ENCODE data around the gene ATP5F1D. TPM values are rescaled to one million over a fixed set of nuclear protein-coding genes. Genes with fewer than 3 reads are reported as not detected.

Gene ATP5F1D
- total RNA-seq, 1 experiment from 2014 or later: 179 TPM

DNA sequence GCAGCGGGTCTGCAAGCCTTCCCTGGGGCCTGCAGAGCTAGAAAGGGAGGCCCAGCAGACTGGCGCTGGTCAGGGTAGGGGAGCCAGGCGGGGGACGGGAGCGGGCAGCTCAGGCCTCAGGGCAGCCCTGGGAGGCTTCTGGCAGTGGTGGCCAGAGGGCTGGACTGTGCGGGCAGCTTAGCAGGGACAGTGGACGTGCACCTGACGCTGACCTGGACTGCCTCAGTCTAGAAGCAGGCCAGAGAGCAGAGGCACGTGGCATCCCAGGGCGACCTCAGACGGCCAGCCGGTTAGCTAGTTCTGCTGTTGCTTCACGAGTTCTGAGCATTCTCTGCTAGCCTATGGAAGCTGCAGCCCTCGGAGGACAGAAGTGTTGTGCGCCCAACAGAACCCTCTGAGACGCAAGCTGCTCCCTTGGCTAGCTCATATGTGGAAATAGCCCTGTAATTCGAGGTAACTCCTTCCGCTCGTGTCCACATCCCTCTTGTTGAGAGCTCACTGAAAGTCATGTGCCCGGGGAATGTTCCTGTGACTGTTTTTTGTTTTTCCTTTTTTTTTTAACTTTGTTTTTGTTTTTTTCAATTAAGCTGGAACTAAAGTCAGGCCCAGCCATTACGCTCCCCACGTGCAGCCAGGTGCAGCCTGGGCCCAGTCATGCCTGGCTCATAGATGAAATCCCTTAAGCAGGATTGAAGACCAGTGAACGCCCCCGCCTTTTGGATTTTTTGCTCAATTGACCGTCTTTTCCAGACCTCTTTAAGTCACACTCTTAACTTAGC is 31.9 kb downstream of the ATP5F1D start:
- H4K8ac ChIP-seq (replicated peaks; ENCODE audit: insufficient read length, low read depth, low read length): no peak overlapping the region
- H3K4me2 ChIP-seq (ENCODE audit: insufficient read depth, insufficient read length, low read length): peak overlapping the region; percentile 2
- no peaks in the 10 kb centered on the region for H3K9me3 ChIP-seq (ENCODE audit: control insufficient read depth, low read depth, low read length)
- no peak overlapping the region for H3K27ac ChIP-seq (ENCODE audit: insufficient read length, low read depth, low read length)
- H3K18ac ChIP-seq (ENCODE audit: insufficient read length, low read depth, low read length): no peak overlapping the region
- peaks cover 9% of the 10 kb centered on the region for H3K79me1 ChIP-seq (ENCODE audit: insufficient read depth, low read depth, low read length, poor library complexity, severe bottlenecking)
- H2BK20ac ChIP-seq (ENCODE audit: low read depth, low read length, poor library complexity, severe bottlenecking): no peak overlapping the region
- H3K14ac ChIP-seq (ENCODE audit: insufficient read depth, low read length): no peak overlapping the region
- no peak overlapping the region for H4K91ac ChIP-seq (ENCODE audit: insufficient read length, low read depth, low read length)
- DNase-seq: no peak
- H3K23ac ChIP-seq (ENCODE audit: insufficient read length, low read depth, low read length): no peak overlapping the region
- no CpG with 5 or more reads among the region's 25 CpGs for WGBS (ENCODE audit: extremely low coverage, insufficient read length, low lambda C conversion rate)
- H3K56ac ChIP-seq (ENCODE audit: insufficient read length, low read depth, low read length): no peak overlapping the region
- H3K4me1 ChIP-seq (ENCODE audit: insufficient read depth, low read length): no peaks in the 10 kb centered on the region; the same call in 1 of the 2 replicates
- H3K79me2 ChIP-seq (ENCODE audit: insufficient read depth, low read length): peaks cover 4% of the 10 kb centered on the region; the same call in 1 of the 2 replicates
- H2BK5ac ChIP-seq (ENCODE audit: insufficient read length, low read length): no peak overlapping the region
- H2AK5ac ChIP-seq (ENCODE audit: insufficient read length, low read length): no peak overlapping the region
- peaks cover 3% of the 10 kb centered on the region for H3K27me3 Mint-ChIP-seq (ENCODE audit: low read depth)
- H3K27ac Mint-ChIP-seq: peak overlapping the region; percentile 86 to 96 (median 93); a peak in 5 of 7 replicates
- H3K36me3 Mint-ChIP-seq (ENCODE audit: insufficient read depth in 1 of 3, low read depth in 3 of 3): peaks cover 36 to 65% (median 54%) of the 10 kb centered on the region in 3 experiments
- TF ChIP-seq, protein P1, sequence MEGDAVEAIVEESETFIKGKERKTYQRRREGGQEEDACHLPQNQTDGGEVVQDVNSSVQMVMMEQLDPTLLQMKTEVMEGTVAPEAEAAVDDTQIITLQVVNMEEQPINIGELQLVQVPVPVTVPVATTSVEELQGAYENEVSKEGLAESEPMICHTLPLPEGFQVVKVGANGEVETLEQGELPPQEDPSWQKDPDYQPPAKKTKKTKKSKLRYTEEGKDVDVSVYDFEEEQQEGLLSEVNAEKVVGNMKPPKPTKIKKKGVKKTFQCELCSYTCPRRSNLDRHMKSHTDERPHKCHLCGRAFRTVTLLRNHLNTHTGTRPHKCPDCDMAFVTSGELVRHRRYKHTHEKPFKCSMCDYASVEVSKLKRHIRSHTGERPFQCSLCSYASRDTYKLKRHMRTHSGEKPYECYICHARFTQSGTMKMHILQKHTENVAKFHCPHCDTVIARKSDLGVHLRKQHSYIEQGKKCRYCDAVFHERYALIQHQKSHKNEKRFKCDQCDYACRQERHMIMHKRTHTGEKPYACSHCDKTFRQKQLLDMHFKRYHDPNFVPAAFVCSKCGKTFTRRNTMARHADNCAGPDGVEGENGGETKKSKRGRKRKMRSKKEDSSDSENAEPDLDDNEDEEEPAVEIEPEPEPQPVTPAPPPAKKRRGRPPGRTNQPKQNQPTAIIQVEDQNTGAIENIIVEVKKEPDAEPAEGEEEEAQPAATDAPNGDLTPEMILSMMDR (conservative IDR thresholded peaks at IDR 0.05): no peak
- no peaks in the 10 kb centered on the region for H3K27me3 ChIP-seq (ENCODE audit: insufficient read depth, low read length)
- H2AFZ ChIP-seq (ENCODE audit: low read length): no peak overlapping the region
- peaks cover 16% of the 10 kb centered on the region for H3K23me2 ChIP-seq (ENCODE audit: insufficient read length, low read depth, low read length, poor library complexity, severe bottlenecking)
- H2BK120ac ChIP-seq (ENCODE audit: low read depth, low read length, poor library complexity, severe bottlenecking): no peak overlapping the region
- no peak overlapping the region for H3K4ac ChIP-seq (ENCODE audit: low read depth, low read length)
- no peak overlapping the region for H2BK15ac ChIP-seq (ENCODE audit: low read depth, low read length)
- H4K5ac ChIP-seq (ENCODE audit: insufficient read length, low read depth, low read length): no peak overlapping the region
- peaks cover 41 to 49% of the 10 kb centered on the region in 2 experiments for H3K4me1 Mint-ChIP-seq
- H3T11ph ChIP-seq (ENCODE audit: low read length): no peak overlapping the region
- no peaks in the 10 kb centered on the region for H4K20me1 ChIP-seq (ENCODE audit: control insufficient read depth, insufficient read depth, insufficient read length)
- no peak overlapping the region for H2BK12ac ChIP-seq (ENCODE audit: insufficient read length, low read depth, low read length)
- H3K9ac ChIP-seq (ENCODE audit: extremely low read depth, insufficient read length, low read length): no peak overlapping the region
- H3K9me3 Mint-ChIP-seq: no peaks in the 10 kb centered on the region
- peak overlapping the region; percentile 30 to 40 for H3K4me3 Mint-ChIP-seq

Measured in H9 (cell line).